GM19452 (cell line): ENCODE data around the gene SLC25A1.

ENCODE experiments used
- ATAC-seq: cut with Tn5 transposase; IDR thresholded peaks from one replicate; pipeline ENCODE4 v1.9.1; 2021; ENCODE audit not compliant: unreplicated experiment

The SLC25A1 gene

GRCh38 chr22:19178657-19179496, at the start of gene SLC25A1:
TSS of gene SLC25A1 (minus strand) at chr22:19178736. CDS start at chr22:19178673, 63 bp downstream.
- peak; percentile 59 for ATAC-seq

- ATAC-seq: no peak
Measured at GRCh38 chr22:19228179-19228578, 49.6 kb upstream of the SLC25A1 start.

GRCh38 chr22:19226428-19226827, 47.9 kb upstream of the SLC25A1 start:
- ATAC-seq: no peak

- ATAC-seq: no peak
Measured at GRCh38 chr22:19225560-19225959, 47.0 kb upstream of the SLC25A1 start.

- ATAC-seq: no peak
Measured at GRCh38 chr22:19224985-19225384, 46.4 kb upstream of the SLC25A1 start.

- no peak for ATAC-seq
Measured at GRCh38 chr22:19224557-19224956, 46.0 kb upstream of the SLC25A1 start.

GRCh38 chr22:19223617-19224016, 45.1 kb upstream of the SLC25A1 start:
- ATAC-seq: no peak

GRCh38 chr22:19223110-19223509, 44.6 kb upstream of the SLC25A1 start:
- no peak for ATAC-seq

- no peak for ATAC-seq
Measured at GRCh38 chr22:19222242-19223005, 43.9 kb upstream of the SLC25A1 start.

GRCh38 chr22:19220867-19221266, 42.3 kb upstream of the SLC25A1 start:
- ATAC-seq: no peak

GRCh38 chr22:19218541-19219233, 40.2 kb upstream of the SLC25A1 start:
- no peak for ATAC-seq

GRCh38 chr22:19216579-19216978, 38.0 kb upstream of the SLC25A1 start:
- no peak for ATAC-seq

- ATAC-seq: no peak
Measured at GRCh38 chr22:19215360-19215759, 36.8 kb upstream of the SLC25A1 start.

GRCh38 chr22:19214078-19214473, 35.5 kb upstream of the SLC25A1 start:
- no peak for ATAC-seq

- no peak for ATAC-seq
Measured at GRCh38 chr22:19213442-19214077, 35.0 kb upstream of the SLC25A1 start.

GRCh38 chr22:19213001-19213400, 34.5 kb upstream of the SLC25A1 start:
- ATAC-seq: no peak

- ATAC-seq: no peak
Measured at GRCh38 chr22:19212302-19212870, 33.9 kb upstream of the SLC25A1 start.

- ATAC-seq: no peak
Measured at GRCh38 chr22:19210188-19210587, 31.7 kb upstream of the SLC25A1 start.

GRCh38 chr22:19208287-19208847, 29.8 kb upstream of the SLC25A1 start:
- no peak for ATAC-seq

GRCh38 chr22:19207884-19208283, 29.3 kb upstream of the SLC25A1 start:
- ATAC-seq: no peak
